Fibroblast of pulmonary artery (primary cell): Measurements from ENCODE around the gene SCAI.

Source experiments
- DNase-seq: peaks from one replicate; pipeline ENCODE4 v3.0.0-alpha.2; 2010; ENCODE audit warnings: low read depth
- H3K4me3 ChIP-seq: replicated peaks from 2 replicates; pipeline ENCODE4 v1.5.1; 2011; ENCODE audit warnings: low read depth, mild to moderate bottlenecking, control low read depth, low read length, moderate library complexity
- CTCF ChIP-seq: IDR thresholded peaks from 2 replicates; pipeline ENCODE4 v1.5.1; 2011; ENCODE audit warnings: mild to moderate bottlenecking, control low read depth, low read length, inconsistent platforms; ENCODE audit errors: missing control alignments

Gene SCAI

DNA sequence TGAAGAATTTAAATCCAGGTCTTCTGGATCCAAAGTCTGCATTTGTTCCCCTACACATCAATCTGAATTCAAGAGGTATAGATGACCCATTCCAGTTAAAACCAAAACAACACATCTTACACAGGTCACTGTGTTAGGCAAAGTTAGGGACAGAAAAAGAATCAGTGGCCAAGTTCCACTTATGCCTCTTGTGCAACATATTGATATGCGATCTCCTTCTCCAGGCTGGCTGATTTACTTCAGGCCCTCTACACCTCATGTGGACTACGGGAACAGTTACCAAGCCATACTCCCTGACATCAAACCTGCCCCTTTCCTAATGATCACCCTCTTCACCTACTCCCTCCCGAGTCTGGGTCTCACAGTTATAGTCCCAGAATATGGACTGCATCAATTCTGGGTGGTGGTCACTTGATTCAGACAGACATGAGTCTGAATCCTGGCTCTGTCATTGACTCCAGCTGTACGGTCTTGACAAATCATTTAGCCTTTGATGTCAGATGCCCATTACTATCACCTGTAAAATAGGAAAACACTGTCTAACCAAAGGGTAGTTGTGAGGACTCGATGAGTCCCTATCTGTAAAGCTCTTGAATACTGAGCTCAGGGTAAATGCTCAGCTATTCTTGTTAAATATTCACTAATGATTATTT lies 228.4 kb downstream of the SCAI start:
- no peak for DNase-seq
- no peak overlapping the region for H3K4me3 ChIP-seq
- TF ChIP-seq CTCF, result no peak

DNA sequence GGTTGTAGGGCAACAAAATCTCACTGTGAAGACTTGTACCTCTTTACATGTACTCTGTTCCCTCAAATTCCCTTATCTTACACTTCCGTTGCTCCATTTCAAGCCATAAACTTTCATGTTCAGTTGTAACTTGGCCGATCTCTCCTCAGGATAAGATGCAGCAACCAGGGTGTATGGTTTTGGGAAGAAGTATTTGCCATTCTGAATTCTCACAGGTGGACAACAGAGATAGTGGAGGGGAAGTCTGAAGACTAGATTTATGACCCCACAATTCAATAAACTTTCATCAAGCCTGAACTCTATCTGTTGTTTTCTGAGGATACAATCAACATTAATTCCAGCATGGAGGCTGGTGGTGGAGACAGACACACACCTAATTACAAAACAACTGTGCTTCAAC lies 229.9 kb downstream of the SCAI start:
- TF ChIP-seq CTCF, result no peak
- DNase-seq, result no peak
- H3K4me3 ChIP-seq, result no peak overlapping the region

DNA sequence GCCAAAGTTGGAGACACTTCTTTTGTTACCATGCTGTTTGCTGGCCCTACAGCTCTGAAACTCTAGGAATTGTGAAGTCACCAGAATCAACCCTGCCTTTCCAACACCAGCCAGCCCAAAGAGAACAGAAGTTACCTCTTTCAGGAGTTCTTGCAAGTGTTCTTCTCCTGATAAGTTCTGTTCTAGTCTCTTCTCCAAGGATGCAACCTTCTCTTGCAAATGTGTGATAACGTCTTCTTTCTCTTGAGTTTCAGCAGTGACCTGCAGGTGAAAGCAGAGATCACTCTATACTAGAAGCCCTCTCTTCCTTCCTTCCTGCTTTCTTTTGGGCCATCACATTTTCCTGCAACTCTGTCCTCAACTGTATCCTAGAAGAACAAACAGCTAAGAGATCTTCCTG lies 231.6 kb downstream of the SCAI start:
- H3K4me3 ChIP-seq, result no peak overlapping the region
- TF ChIP-seq CTCF, result no peak
- no peak for DNase-seq

- no peak for DNase-seq
- no peak overlapping the region for H3K4me3 ChIP-seq
- no peak for TF ChIP-seq CTCF
Measured at GRCh38 chr9:124908098-124908497, 235.2 kb downstream of the SCAI start.

DNA sequence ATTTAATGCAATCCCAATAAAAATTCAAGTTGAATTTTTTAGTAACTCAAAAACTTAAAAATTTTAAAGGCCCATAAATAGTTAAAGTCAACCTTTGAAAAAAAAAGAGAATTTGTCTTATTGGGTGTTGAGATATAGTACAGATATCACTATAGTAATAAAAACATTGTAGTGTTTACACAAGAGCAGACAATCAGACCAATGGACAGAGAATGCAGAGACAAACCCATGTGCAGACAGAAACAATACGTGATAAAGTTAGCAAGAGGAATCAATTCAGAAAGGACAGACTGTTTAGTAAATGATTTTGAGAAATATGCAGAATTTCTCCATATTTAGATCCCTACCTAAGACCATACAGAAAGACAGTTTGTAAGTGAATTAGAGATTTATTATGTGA lies 236.4 kb downstream of the SCAI start:
- no peak for TF ChIP-seq CTCF
- DNase-seq, result peak; percentile 17
- no peak overlapping the region for H3K4me3 ChIP-seq

DNA sequence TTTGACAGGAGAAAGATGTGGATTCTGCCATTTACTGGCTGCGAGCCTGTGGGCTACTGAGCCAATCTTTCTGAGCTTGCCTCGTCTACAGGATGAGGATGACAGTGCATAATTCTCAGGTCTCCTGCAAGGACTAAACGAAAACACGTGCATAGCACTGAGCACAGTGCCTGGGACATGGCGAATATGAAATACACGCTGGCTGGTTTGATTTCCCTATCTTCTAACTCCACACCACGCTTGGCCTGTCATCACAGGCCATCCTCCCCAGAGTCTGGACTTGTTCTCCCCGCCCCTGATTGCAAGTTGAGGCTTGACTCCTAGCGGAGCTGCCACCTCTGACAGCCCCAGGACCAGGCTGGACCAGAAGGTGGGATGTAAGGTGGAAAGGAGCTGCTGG lies 243.5 kb downstream of the SCAI start:
- TF ChIP-seq CTCF, result no peak
- H3K4me3 ChIP-seq, result no peak overlapping the region
- DNase-seq, result no peak
